H1 (cell line): ENCODE data around the gene GAS6. TPM values are rescaled to one million over a fixed set of nuclear protein-coding genes. Genes with fewer than 3 reads are reported as not detected.

Source experiments
- ASH2L ChIP-seq: fragments of 200-600, 300-600 bp; sonication (generic); IDR thresholded peaks from one replicate; pipeline ENCODE4 v1.7.1; 2017; ENCODE audit warnings: low read length
- BRCA1 ChIP-seq: IDR thresholded peaks from 2 replicates; pipeline ENCODE4 v1.6.1; 2012; ENCODE audit warnings: low read depth, low read length, improper control_type of control experiment
- CEBPB ChIP-seq: IDR thresholded peaks from 2 replicates; pipeline ENCODE4 v1.6.1; 2012; ENCODE audit warnings: low read depth, low read length
- CHD2 ChIP-seq: IDR thresholded peaks from 2 replicates; pipeline ENCODE4 v1.6.1; 2012; ENCODE audit warnings: low read length, improper control_type of control experiment
- EP300 ChIP-seq, 2 experiments: IDR thresholded peaks; 1 replicate in 1 of 2; 2 replicates in 1 of 2; pipeline ENCODE4 v1.6.1; 2011 to 2012; ENCODE audit warnings: low read depth in 2 of 2, low read length in 2 of 2, mild to moderate bottlenecking in 2 of 2, borderline replicate concordance in 1 of 2, inconsistent platforms in 1 of 2, moderate library complexity in 1 of 2
- JUND ChIP-seq: IDR thresholded peaks from 2 replicates; pipeline ENCODE4 v1.6.1; 2011; ENCODE audit warnings: mild to moderate bottlenecking, improper control_type of control experiment, low read length
- KDM4A ChIP-seq: IDR thresholded peaks from one replicate; pipeline ENCODE4 v1.7.1; 2012; ENCODE audit warnings: low read depth, mild to moderate bottlenecking, moderate library complexity, low read length, inconsistent platforms; ENCODE audit not compliant: severe bottlenecking
- SUZ12 ChIP-seq: fragments of 200-600 bp; sonication (generic); IDR thresholded peaks from 2 replicates; pipeline ENCODE4 v1.6.1; 2012; ENCODE audit warnings: mild to moderate bottlenecking, inconsistent platforms, low read length, moderate library complexity, mixed read lengths
- YY1 ChIP-seq: IDR thresholded peaks from 2 replicates; pipeline ENCODE4 v1.6.1; 2011; ENCODE audit warnings: low read depth, mild to moderate bottlenecking, low read length
- polyA plus RNA-seq, 7 experiments: library from polyadenylated mRNA; depleted of rRNA in 3 of 7; stranded (reverse) in 5 of 7; unstranded in 2 of 7; fragments of >200 nt in 5 of 7; fragments of 200-250 nt in 2 of 7; gene quantifications; 1 replicate in 5 of 7; 2 replicates in 1 of 7; 4 replicates in 1 of 7; pipeline versions ENCODE4 v1.2.1 to v1.2.3, GENCODE V29; 2011 to 2013; ENCODE audit warnings: missing spikeins in 2 of 7, mixed read lengths in 2 of 7
- total RNA-seq: library from RNA; stranded (reverse); fragmentation: NEBNext Ultra II Directional; extraction: Animal tissue kit (Norgen Biotek cat#: 25700); gene quantifications from 2 replicates; pipeline ENCODE4 v1.2.1, GENCODE V29; 2021

GAS6 gene
- total and polyA plus RNA-seq, 2 of the 8 experiments (the other 6 are each of a cell fraction or from before 2014, with no cell fraction given): 18.6 to 31.0 TPM

- TF ChIP-seq YY1 (no peak), EP300 (IDR thresholded peaks at IDR 0.05; ENCODE audit: borderline replicate concordance in 1 of 2, low read depth in 2 of 2, low read length in 2 of 2) (no peak), ASH2L (no peak), KDM4A (no peak), CHD2 (no peak), BRCA1 (no peak), CEBPB (no peak), JUND (no peak), SUZ12 (no peak)
- TF ChIP-seq, all 59 proteins: peak for 0
These were observed 69.1 kb downstream of the GAS6 start (continued) for GRCh38 chr13:113794764-113795173.
